ENCODE results near the gene GHDC.
"Not testable (repeated sequence)": the region's sequence is repeated elsewhere in the genome, so short reads cannot be mapped to it uniquely, and the experiment has no call there.

The GHDC gene, protein sequence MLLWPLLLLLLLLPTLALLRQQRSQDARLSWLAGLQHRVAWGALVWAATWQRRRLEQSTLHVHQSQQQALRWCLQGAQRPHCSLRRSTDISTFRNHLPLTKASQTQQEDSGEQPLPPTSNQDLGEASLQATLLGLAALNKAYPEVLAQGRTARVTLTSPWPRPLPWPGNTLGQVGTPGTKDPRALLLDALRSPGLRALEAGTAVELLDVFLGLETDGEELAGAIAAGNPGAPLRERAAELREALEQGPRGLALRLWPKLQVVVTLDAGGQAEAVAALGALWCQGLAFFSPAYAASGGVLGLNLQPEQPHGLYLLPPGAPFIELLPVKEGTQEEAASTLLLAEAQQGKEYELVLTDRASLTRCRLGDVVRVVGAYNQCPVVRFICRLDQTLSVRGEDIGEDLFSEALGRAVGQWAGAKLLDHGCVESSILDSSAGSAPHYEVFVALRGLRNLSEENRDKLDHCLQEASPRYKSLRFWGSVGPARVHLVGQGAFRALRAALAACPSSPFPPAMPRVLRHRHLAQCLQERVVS

DNA sequence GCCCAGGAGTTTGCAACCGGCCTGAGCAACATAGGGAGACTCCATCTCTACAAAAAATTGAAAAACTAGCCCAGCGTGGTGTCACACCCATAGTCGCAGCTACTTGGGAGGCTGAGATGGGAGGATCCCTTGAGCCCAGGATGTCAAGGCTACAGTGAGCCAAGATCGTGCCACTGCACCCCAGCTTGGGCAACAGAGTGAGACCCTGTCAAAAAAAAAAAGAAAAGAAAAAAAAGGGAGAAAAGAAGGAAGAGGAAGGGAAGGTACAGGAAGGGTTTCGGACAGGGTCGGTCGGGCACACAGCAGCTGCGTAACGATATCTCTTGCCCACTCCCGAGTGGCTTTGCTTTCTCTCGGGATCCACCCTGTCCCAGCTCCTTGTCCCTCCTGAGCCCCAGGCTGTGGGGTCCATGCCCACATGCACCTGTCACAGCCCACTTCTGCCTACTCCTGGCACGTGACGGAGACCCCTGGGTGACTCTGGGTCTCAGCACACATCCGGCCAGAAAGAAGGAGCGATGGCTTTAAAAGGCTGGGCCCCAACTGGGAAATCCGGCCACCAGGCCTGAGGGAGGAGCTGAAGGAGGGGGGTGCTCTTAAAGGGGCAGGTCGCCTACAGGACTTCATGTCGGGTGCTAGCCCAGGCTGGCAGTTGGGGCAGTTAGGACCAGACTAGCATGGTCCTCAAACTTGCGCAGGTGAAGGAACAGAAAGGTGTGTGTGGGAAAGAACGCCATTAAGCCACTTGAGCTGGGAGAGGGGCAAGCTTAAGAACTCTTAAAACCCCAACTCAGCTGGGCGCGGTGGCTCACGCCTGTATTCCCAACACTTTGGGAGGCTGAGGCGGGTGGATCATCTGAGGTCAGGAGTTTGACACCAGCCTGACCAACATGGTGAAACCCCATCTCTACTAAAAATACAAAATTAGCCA lies at the start of gene GHDC:
TSS of gene GHDC (minus strand) at position 526 of the 931 bp plus-strand sequence. CDS start 913 bp downstream, outside the sequence.
- peak; percentile 82 for DNase-seq

DNA sequence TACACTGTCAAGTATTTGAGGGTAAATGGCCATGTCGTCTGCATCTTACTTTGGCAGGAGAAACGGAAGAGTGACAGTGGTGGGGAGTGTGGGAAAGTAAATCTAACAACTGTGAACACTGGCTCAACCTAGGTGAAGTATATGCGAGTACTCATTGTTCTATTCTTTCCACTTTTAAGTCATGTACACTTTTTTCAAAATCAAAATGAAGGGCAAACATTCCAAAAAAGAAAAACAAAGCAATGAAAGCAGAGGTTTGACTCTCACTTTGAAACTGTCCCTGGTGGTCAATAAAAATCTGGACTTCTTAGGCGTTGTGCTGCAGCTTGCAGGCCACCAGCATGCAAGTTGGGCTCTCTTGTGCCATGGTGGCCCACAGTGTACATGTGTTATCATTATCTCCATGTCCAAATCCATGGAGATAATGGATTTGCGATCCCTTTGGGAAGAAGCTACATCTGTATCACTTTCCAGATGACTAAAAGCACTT lies 49.2 kb upstream of the GHDC start:
- no peak for DNase-seq

DNA sequence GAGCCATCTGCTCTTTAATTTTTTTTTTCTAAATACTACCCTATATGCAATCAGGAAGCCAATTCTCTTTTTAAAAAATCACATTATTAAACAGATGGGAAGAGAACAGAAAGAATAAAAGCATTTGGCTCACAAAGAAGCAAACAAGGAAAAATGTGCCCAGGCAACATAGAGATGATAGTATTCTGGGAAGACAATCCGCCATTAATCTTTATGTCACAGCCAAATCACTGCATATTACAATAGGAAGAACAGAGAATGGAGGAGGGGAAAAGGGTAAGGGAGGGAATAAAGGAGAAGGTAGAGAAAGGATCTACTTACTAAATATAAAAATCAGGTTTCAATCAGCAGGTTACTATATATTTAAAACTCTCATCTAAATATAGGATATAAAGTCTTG lies 47.6 kb upstream of the GHDC start:
- DNase-seq: no peak

DNA sequence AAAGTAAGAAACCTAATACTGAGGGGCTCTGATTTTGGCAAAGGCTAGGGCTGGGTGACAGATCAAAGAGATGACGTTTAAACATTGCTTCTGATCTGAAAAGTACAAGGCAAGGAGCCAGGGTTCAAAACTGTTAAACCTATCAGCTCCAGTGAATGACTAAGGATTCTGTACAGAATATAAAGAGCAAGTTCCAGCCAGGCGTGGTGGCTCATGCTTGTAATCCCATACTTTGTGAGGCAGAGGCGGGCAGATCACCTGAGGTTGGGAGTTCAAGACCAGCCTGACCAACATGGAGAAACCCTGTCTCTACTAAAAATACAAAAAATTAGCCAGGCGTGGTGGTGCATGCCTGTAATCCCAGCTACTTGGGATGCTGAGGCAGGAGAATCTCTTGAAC lies 46.6 kb upstream of the GHDC start:
- not testable (repeated sequence) for DNase-seq

DNA sequence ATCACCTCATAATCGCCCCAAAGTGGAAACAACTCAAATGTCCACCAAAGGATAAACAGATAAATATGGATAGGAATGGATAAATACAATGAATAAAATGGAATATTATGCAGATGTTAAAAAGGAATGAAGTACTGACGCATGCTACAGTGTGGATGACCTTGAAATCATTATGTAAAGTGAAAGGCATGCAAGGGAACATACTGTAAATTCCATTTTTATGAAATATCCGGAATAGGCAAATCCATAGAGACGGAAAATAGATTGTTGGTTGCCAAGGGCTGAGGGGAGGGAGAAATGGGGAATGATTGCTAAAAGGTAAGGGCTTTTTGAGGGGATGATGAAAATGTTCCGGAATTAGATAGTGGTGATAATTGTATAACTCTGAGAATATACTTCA lies 45.9 kb upstream of the GHDC start:
- no peak for DNase-seq

DNA sequence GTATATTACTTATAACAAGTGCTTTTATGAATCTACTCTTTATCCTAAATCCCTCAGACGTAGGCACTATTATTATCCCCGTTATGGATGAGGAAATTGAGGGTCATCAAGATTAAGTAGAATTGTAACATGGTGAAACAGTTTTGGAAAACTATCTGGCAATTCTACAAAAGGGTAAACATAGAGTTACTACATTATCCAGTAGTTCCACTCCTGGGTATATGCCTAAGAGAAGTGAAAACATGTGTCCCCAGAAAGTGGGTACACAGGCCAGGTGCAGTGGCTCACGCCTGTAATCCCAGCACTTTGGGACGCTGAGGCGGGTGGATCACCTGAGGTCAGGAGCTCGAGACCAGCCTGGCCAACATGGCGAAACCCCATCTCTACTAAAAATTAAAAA lies 45.3 kb upstream of the GHDC start:
- not testable (repeated sequence) for DNase-seq

DNA sequence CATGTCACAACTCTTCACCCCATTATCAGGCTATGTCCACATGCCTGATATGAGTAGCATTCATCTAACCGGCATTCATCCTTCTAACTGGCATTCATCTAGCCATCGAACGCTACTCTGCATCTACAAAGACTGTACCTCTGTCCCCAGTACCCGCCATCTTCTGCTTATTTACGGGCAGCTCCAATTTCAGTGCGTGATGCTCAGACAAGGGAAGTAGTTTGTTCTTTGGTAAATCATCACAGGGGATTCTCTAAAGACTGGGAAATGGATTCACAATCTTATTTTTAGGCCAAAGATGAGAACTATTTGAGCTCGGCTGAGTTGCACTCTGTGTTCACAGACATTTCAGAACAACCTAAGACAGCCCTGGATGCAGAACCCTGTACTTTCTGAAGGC lies 42.5 kb upstream of the GHDC start:
- no peak for DNase-seq

DNA sequence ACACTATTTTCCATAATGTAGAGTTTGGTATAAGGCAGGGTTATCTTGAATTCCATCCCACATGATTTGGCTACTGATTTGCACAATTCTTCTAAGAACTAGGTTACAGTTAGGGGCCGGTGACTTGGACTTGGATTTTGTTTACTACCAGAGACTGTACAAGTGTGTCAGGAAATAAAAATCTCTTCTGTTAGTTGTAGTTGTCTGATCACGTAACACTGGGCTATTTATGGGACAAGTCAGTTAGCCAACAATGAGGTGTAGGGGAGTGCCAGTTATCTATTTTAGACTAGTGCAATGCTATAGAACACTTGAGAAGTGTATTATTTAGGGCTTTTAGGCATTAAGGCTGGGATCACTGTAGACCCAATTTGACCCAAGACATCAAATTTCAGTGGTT lies 39.7 kb upstream of the GHDC start:
- DNase-seq: no peak

DNA sequence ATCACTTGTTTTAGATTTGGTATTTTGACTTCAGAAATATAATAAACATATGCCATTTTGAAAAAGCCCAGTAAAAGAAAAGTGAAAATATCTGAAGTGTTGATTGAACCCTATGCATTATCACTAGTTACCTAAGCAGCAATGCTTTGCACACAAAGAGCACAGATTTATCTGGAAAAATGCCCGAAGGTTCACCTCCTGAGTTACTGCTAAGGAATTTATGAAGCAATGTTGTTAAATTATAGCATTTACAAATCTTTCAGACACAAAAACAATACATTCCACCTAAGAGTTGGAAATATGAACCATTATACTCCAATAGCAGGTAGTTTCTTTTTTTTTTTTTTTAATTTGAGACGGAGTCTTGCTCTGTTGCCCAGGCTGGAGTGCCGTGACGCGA lies 38.9 kb upstream of the GHDC start:
- DNase-seq: no peak

DNA sequence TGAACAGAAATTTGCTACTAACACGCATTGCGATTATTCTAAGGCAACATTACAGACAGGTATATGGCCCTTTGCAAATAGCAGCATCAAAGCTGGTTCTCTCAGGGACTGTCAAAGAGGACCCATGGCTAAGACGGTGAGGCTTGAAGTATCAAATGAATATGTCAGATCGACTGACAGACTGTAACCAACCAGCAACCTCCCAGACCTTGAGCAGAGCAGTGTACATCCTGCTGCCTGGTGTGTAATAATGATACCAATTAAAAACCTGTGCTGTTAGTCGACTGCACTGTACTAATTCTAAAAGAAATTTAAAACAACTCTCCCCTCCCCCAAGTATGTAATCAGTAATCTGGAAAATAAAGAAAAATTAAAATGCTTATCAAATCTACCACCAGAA lies 35.9 kb upstream of the GHDC start:
- no peak for DNase-seq

DNA sequence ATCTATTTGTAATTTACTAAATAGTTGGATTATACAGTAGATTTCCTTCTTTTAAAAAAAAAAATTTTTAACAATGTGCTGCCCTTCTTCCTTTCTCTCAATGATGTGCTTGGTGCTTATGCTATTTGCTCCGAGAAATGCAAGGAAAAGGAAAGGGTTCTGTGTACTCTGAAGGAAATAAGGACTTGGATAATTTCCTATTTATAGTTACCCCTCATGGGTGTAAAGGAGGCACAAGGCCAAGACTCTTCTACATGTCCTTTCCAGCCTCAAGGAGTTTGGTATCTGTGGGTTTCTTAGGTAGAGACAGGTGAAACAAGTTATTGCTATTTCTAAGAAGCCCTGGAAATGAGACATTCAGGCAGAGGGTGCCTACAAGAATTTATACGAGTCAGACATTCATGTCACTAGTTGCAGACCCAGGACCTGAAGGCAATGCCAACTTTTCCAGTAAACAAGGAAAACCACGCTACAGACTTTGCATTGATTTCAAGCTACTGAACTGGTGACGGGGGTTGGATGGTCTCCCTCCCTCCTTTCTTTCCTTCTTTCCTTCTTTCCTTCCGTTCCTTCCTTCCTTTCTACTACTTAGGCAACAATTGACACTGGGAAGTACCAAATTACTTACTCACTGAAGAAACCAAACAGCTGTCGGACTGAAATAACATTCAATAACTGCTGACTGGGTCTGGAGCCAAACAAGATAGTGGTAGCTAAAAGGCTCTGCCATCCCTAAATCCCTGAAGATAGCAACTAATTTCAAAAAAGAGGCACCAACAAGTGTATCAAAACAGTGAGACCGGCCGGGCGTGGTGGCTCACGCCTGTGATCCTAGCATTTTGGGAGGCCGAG lies 33.8 kb upstream of the GHDC start:
- DNase-seq: no peak

DNA sequence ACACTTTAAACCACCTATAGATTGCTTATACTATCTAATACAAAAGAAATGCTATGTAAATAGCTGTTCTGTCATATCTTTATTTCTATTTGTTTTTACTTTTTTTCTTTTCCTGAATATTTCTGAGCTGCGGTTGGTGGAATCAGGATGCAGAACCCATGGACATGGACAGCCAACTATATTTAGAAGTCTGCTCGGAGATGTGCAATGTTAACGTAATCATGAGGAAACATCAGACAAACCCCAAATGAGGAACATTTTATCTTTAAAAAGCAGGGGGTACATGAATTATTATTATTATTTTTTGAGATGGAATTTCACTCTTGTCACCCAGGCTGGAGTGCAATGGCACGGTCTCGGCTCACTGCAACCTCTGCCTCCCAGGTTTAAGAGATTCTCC lies 31.4 kb upstream of the GHDC start:
- DNase-seq: no peak

DNA sequence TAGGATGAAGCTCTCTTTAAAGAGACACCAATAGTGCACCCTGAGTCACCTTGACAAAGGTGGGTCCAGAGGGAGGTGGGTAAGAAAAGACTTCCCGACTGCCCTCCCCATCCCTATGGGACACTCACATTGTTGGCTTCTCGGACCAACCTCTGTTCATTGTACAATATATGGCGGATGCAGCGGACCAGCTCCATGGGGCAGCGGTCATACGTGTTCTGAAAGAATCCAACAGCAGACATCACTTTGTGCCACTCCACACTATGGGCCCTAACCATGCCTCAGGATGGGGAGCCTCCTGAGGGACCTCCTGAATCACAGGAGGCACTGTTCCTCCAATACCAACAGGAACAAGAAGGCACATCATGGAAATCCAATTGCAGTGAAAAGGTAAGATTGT lies 30.4 kb upstream of the GHDC start:
- DNase-seq: no peak

DNA sequence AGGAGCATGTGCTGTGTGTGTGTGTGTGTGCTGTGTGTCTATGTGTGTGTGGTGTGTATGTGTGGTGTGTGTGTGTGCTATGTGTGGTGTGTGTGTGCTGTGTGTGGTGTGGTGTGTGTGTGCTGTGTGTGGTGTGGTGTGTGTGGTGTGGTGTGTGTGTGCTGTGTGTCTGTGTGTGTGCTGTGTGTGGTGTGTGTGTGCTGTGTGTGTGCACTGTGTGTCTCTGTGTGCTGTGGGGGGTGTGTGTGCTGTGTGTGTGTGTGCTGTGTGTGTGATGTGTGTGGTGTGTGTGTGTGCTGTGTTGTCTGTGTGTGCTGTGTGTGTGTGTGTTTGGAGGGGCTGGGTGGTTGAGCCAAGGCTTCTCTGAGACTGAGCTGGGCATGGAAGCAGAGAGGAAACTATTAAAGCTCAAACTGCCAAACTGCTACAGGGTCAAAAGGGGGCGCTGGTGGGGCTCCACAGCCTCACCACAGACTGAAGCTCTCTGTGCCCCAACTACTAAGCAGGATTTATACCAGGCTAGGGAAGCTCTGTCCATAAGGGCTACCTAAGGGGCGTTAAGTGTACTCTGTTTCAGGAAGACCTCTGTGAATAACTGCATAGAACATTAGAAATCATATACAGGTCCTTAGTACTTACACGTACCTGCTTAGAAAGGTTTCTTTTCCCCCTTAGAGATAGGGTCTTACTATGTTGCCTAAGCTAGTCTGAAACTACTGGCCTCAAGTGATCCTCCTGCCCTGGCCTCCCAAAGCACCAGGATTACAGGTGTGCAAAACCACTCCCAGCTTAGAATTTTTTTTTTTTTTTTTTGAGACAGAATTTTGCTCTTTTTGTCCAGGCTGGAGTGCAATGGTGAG lies 27.8 kb upstream of the GHDC start:
- peak; percentile 68 to 71 for DNase-seq

DNA sequence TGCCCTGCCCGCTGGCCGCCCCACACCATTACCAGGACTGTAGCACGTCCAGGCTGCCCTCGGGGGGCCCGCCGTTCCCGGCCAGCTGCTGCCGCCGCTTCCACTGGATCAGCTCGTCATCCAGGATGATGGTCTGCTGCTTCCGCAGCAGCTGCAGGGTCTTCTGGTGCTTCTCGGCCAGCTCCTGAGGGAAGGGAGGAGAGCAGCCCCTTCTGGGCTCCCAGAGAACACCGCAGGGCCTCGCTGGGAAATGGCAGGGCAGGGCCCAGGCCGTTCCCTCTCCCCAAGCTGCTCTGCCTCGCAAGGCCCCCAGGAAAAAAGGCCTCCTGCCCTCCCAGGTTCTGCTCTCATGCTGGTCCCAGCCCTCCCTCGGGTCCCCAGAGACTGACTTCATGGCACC lies 25.0 kb upstream of the GHDC start:
- not testable (repeated sequence) for DNase-seq

DNA sequence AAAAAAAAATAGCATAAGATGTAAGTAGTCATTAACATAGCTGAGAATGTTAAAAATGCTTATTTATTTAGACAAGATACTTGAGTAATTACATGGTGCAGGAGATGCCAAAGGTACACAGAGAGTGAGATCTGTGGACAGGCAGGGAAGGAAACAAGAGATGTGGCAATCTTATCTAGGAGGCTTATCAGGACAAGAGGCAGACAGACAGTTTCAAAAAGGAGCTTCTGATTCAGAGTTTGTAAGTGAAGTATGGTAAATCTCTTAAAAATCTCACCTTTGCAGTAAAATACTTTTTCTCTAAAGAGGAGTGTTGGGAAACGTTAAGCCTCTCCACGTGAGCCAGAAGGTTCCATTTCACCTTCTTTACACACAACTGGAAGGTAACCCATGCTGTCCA lies 19.9 kb upstream of the GHDC start:
- no peak for DNase-seq

DNA sequence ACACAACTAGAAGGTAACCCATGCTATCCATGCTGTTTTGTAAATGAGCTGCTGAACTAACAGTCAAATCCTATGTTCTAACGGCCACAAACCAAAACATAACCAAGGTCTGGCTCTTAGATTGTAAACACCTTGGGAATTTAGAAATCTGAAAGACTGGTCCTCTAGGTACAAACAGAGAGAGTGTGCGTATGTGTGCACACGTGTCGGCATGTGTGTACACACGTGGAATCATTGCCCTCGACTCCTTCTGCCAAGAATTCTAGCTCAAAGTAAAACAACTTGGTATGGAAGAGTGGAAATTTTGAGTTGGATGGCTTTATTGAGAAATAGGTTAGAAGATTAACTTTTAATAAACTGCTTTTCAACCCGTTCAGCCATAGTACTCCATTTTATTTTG lies 18.1 kb upstream of the GHDC start:
- no peak for DNase-seq

DNA sequence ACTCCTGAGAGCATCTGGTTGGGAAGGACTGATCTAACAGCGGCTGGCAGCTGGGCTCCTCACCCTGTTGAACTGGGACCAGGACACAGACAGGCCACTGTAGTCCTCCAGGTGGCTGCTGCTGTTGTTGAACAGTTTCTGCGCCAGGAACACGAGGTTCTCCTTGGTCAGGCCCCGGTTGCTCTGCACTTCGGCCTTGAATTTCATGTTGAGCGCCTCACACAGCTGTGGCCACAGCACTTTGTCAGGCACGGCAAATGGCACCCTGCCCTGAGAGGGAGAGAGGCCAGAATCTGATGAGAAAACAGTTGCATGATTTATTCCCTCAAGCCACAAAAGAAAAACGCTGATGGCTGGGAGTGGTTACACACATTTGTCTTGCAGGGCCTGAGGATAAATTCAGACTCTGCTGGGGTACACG lies 17.6 kb upstream of the GHDC start:
- not testable (repeated sequence) for DNase-seq

DNA sequence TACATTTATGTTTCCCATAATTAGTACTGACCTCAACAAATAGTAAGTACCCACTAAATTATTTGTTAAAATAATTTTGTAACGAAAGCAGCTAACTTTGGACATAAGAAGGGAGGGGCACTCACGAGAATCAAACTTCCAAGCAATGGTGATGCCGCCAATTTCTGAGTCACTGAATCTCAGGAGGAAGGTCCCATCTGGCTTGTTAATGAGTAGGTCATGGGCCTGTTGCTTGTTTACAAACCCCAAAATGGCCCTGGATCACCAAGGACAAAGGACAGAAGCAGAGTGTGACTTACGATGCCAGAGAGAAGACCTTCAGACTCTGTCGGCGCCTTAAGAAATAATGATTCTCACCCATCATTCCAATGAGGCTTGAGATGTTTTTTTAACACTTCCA lies 15.8 kb upstream of the GHDC start:
- no peak for DNase-seq

DNA sequence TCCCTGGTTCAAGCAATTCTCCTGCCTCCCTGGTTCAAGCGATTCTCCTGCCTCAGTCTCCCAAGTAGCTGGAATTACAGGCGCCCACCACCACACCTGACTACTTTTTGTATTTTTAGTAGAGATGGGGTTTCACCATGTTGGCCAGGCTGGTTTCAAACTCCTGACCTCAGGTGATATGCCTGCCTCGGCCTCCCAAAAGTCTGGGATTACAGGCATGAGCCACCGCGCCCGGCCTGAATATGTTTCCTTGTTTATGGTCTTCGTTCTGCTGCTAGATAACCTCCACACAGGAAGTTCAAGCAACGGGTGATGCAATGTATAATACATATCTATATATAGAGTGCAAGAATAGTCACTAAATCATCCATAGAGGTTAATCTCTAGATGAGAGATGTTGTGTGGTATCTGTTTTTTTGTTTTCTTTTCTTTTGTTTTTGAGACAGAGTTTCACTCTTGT lies 11.9 kb upstream of the GHDC start:
- DNase-seq: not testable (repeated sequence)

DNA sequence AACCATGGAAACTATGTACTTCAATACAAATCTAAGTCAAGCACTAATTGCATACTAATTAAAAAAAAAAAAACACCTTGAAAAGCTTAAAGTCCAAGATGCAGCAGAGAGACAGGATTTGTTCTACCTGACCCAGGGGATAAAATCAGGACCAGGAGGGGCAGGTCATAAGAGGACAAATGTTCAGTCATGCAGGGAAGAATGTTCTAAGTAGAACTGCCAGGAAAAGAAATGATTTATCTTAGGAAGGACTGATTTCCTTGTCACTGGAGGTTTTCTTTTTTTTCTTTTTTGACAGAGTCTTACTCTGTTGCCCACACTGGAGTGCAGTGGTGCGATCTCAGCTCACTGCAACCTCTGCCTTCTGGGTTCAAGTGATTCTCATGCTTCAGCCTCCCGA lies 9.1 kb upstream of the GHDC start:
- DNase-seq: no peak
